B cell (primary cell): Measurements from ENCODE around the gene CORO2A. TPM values are rescaled to one million over a fixed set of nuclear protein-coding genes. Genes with fewer than 3 reads are reported as not detected.

Experiments used
- ATAC-seq: fragments of 200-7000 bp; cut with Tn5 transposase; one replicate; pipeline ENCODE4 v1.10.0; 2021; ENCODE audit warnings: low read depth, mild to moderate bottlenecking, moderate number of reproducible peaks, moderate library complexity
- CTCF ChIA-PET: fragments of 350-600 bp; sonication (Branson Sonifier 250); formaldehyde crosslinking; loops from one replicate; lab custom pipeline; 2021; ENCODE audit warnings: antibody characterized with exemption, inconsistent platforms; lab: Charles Lee
- POLR2A ChIA-PET: fragments of 350-600 bp; sonication (Branson Sonifier 250); formaldehyde crosslinking; loops from one replicate; lab custom pipeline; 2021; ENCODE audit warnings: antibody characterized with exemption; lab: Charles Lee
- DNase-seq: peaks from one replicate; pipeline ENCODE4 v3.0.0; 2013
- H2AFZ ChIP-seq: 2 replicates; pipeline ENCODE4 v1.6.1; 2012; ENCODE audit warnings: mild to moderate bottlenecking, low read depth, low read length; ENCODE audit not compliant: insufficient read depth, poor library complexity, severe bottlenecking
- H3K27ac ChIP-seq, 2 donors: 1 replicate in 1 of 2; 2 replicates in 1 of 2; pipeline ENCODE4 v1.5.1; 2012 to 2013; ENCODE audit warnings: low read length in 2 of 2, mild to moderate bottlenecking in 2 of 2, moderate library complexity in 1 of 2
- H3K27me3 ChIP-seq, 4 experiments: fragments of 200-600 bp in 1 of 4; sonication (generic) in 1 of 4; replicated peaks in 1 of 4; 1 replicate in 2 of 4; 2 replicates in 2 of 4; pipeline versions ENCODE4 v1.6.1 to v1.7.0; 2013 to 2016; ENCODE audit warnings: low read length in 3 of 4, mild to moderate bottlenecking in 2 of 4, mixed read lengths in 1 of 4, moderate library complexity in 1 of 4; ENCODE audit not compliant: insufficient read depth in 4 of 4, control insufficient read depth in 3 of 4; ENCODE audit errors: control extremely low read depth in 1 of 4
- H3K36me3 ChIP-seq, 2 experiments: replicated peaks in 1 of 2; 1 replicate in 1 of 2; 2 replicates in 1 of 2; pipeline versions ENCODE4 v1.6.1 to v1.7.1; 2013; ENCODE audit warnings: low read length in 1 of 2; ENCODE audit not compliant: insufficient read depth in 2 of 2, control insufficient read depth in 1 of 2; ENCODE audit errors: control extremely low read depth in 1 of 2, extremely low read depth in 1 of 2
- H3K4me1 ChIP-seq, 2 donors: fragments of 200-600 bp in 1 of 2; sonication (generic) in 1 of 2; 1 replicate in 1 of 2; 2 replicates in 1 of 2; pipeline versions ENCODE4 v1.5.1 to v1.6.1; 2013 to 2017; ENCODE audit warnings: low read length in 2 of 2; ENCODE audit not compliant: control insufficient read depth in 2 of 2, insufficient read depth in 2 of 2
- H3K4me2 ChIP-seq: replicated peaks from 2 replicates; pipeline ENCODE3; 2012; ENCODE audit warnings: mild to moderate bottlenecking, low read depth, low read length; ENCODE audit not compliant: poor library complexity, severe bottlenecking
- H3K4me3 ChIP-seq, 5 experiments: fragments of 200-600 bp in 1 of 5; sonication (generic) in 1 of 5; 1 replicate in 3 of 5; 2 replicates in 2 of 5; pipeline versions ENCODE4 v1.5.1 to v1.7.0; 2011 to 2016; ENCODE audit warnings: low read length in 4 of 5, mild to moderate bottlenecking in 4 of 5, low read depth in 2 of 5, control low read depth in 1 of 5, moderate library complexity in 1 of 5; ENCODE audit not compliant: insufficient read depth in 1 of 5; ENCODE audit errors: control extremely low read depth in 1 of 5, extremely low read depth in 1 of 5
- H3K79me2 ChIP-seq: fragments of 200-600 bp; sonication (generic); one replicate; pipeline ENCODE4 v1.6.0; 2016; ENCODE audit warnings: low read length; ENCODE audit not compliant: control insufficient read depth, insufficient read depth
- H3K9ac ChIP-seq: fragments of 200-600 bp; sonication (generic); 2 replicates; pipeline ENCODE4 v1.6.1; 2017; ENCODE audit warnings: mild to moderate bottlenecking, low read length, moderate library complexity
- H3K9me3 ChIP-seq, 3 donors: one replicate each; pipeline versions ENCODE4 v1.6.1 to v1.7.1; 2013; ENCODE audit warnings: low read length in 2 of 3; ENCODE audit not compliant: control insufficient read depth in 2 of 3, insufficient read depth in 1 of 3; ENCODE audit errors: control extremely low read depth in 1 of 3
- H4K20me1 ChIP-seq: 2 replicates; pipeline ENCODE4 v1.6.0; 2012; ENCODE audit warnings: mild to moderate bottlenecking, low read length; ENCODE audit not compliant: insufficient read depth, control insufficient read depth, poor library complexity, severe bottlenecking
- H3K27ac Mint-ChIP-seq: one replicate; pipeline ENCODE4 v1.8.0; 2021; ENCODE audit warnings: mixed read lengths
- H3K27me3 Mint-ChIP-seq: one replicate; pipeline ENCODE4 v1.8.0; 2021; ENCODE audit warnings: mixed read lengths
- H3K4me1 Mint-ChIP-seq: one replicate; pipeline ENCODE4 v1.8.0; 2021; ENCODE audit warnings: mixed read lengths
- H3K4me3 Mint-ChIP-seq: one replicate; pipeline ENCODE4 v1.8.0; 2021; ENCODE audit warnings: mixed read lengths
- H3K9me3 Mint-ChIP-seq: one replicate; pipeline ENCODE4 v1.8.0; 2022; ENCODE audit warnings: mixed read lengths; ENCODE audit not compliant: insufficient read depth
- EZH2 ChIP-seq: IDR thresholded peaks from 2 replicates; pipeline ENCODE4 v1.6.1; 2012; ENCODE audit warnings: borderline replicate concordance, low read depth, mild to moderate bottlenecking, moderate library complexity, low read length; ENCODE audit not compliant: insufficient read depth, poor library complexity, severe bottlenecking
- WGBS: methylation state at CpG from one replicate; pipeline ENCODE4 v1.1.5; 2013; ENCODE audit warnings: missing lambda C conversion rate; ENCODE audit not compliant: insufficient coverage; 5-methylcytosine and 5-hydroxymethylcytosine counted together
- intact Hi-C: fragments of 100-400 bp; cut with micrococcal nuclease; formaldehyde crosslinking; loops from one replicate; pipeline ENCODE4 v1.10.0; 2022
- polyA plus RNA-seq: library from polyadenylated mRNA; depleted of rRNA; stranded (reverse); fragments of >200 nt; gene quantifications from 2 replicates; pipeline ENCODE4 v1.2.3, GENCODE V29; 2012
- total RNA-seq, 2 donors: library from RNA; stranded (reverse); fragments of 120-200 nt in 1 of 2; gene quantifications; 1 replicate in 1 of 2; 2 replicates in 1 of 2; pipeline versions ENCODE4 v1.2.3 to v1.2.4, GENCODE V29; 2013 to 2022
- TF ChIP-seq, protein P1 (sequence below): fragments of 200-600 bp; IDR thresholded peaks from one replicate; pipeline ENCODE4 v1.8.0; 2022; ENCODE audit warnings: antibody characterized with exemption, mild to moderate bottlenecking

Gene CORO2A
- total and polyA plus RNA-seq, 2 donors (not counting 1 experiment from before 2014, with no cell fraction given), result 1.1 to 2.0 TPM

DNA sequence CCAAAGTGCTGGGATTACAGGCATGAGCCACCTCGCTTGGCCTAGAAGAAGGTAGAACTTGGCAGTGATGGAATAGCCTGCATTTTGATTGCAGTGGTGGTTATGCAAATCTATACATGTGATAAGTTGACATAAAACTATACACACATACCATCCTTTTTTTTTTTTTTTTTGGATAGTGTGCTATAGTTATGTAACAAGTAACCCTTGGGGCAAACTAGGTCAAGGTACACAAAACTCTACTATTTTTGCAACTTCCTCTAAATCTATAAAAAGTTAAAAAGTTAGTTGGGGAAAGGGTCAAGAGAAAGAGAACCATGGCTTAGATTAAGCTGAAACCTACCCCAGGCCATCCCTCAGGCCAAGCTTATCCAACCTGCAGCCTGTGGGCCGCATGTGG, 84.5 kb downstream of the CORO2A start:
- ChIA-PET POLR2A (interaction anchor here (0.7 to 2.4 kb wide), 8 partner anchors 11 to 719 kb away, joined by 3 to 24 read pairs (median 5); partner anchors contain the start of gene TRIM14), CTCF (interaction anchor here (1.0 to 2.3 kb wide), 6 partner anchors 10 to 186 kb away, joined by 3 to 11 read pairs (median 6); partner anchors contain the start of genes TRIM14 and TRMO)
- DNase-seq (peak; percentile 73), ATAC-seq (peak; percentile 15)
- Histone ChIP-seq H3K79me2 (peaks cover 25% of the 10 kb centered on the region), H3K9ac (peak overlapping the region; percentile 3), H3K27me3 (no peaks in the 10 kb centered on the region), H3K4me1 (peaks cover 64 to 71% of the 10 kb centered on the region in 2 donors), H3K9me3 (no peaks in the 10 kb centered on the region), H3K27ac (peak overlapping the region; percentile 87 to 91), H4K20me1 (no peaks in the 10 kb centered on the region), H3K36me3 (peaks cover 1 to 7% of the 10 kb centered on the region in 2 experiments), H2AFZ (no peak overlapping the region), H3K4me2 (peak overlapping the region; percentile 45), H3K4me3 (peak overlapping the region in 1 of 5 experiments; percentile 18)
- Mint-ChIP-seq H3K27ac (peak overlapping the region; percentile 100), H3K4me1 (peaks cover 62% of the 10 kb centered on the region), H3K27me3 (no peaks in the 10 kb centered on the region), H3K4me3 (peak overlapping the region; percentile 88), H3K9me3 (no peaks in the 10 kb centered on the region)
- no CpG with 5 or more reads among the region's 2 CpGs for WGBS
- TF ChIP-seq EZH2, result no peak
- TF ChIP-seq, protein P1, sequence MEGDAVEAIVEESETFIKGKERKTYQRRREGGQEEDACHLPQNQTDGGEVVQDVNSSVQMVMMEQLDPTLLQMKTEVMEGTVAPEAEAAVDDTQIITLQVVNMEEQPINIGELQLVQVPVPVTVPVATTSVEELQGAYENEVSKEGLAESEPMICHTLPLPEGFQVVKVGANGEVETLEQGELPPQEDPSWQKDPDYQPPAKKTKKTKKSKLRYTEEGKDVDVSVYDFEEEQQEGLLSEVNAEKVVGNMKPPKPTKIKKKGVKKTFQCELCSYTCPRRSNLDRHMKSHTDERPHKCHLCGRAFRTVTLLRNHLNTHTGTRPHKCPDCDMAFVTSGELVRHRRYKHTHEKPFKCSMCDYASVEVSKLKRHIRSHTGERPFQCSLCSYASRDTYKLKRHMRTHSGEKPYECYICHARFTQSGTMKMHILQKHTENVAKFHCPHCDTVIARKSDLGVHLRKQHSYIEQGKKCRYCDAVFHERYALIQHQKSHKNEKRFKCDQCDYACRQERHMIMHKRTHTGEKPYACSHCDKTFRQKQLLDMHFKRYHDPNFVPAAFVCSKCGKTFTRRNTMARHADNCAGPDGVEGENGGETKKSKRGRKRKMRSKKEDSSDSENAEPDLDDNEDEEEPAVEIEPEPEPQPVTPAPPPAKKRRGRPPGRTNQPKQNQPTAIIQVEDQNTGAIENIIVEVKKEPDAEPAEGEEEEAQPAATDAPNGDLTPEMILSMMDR, result no peak
- intact Hi-C loops, result loop anchor here (1.0 to 10.0 kb wide), 5 partner anchors 10 to 1693 kb away; partner anchors contain the start of genes TRMO and ZNF367

DNA sequence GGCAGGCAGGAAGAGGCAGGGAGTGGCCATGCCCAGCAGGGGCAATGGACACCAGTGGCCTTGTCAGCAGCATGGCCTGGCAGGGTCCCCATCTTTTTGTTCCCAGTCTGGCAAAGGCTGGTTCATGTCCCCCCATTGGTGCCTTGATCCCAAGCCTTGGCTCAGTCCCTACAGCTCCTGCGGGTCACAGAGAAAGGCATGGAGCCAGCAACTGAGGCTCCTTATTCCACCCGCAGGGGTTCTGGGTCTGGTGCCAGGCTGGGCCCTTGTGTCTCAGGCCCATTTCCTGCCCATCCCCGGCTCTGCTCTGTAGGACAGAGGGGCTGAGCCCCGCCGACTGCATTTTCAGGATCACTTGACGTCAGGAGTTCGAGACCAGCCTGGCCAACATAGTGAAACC, 87.4 kb downstream of the CORO2A start:
- Histone ChIP-seq H3K36me3 (peaks cover 1 to 7% of the 10 kb centered on the region in 2 experiments), H3K79me2 (peaks cover 20% of the 10 kb centered on the region), H3K9ac (no peak overlapping the region), H3K4me3 (no peak overlapping the region), H2AFZ (peak overlapping the region; percentile 67), H3K9me3 (no peaks in the 10 kb centered on the region), H3K4me2 (peak overlapping the region; percentile 41), H3K27me3 (no peaks in the 10 kb centered on the region), H3K27ac (peak overlapping the region; percentile 72 to 87), H3K4me1 (peaks cover 85 to 95% of the 10 kb centered on the region in 2 donors), H4K20me1 (no peaks in the 10 kb centered on the region)
- H3K4me3 Mint-ChIP-seq, result no peak overlapping the region
- no peaks in the 10 kb centered on the region for H3K9me3 Mint-ChIP-seq
- TF ChIP-seq EZH2, result no peak
- TF ChIP-seq, protein P1, result no peak
- no peaks in the 10 kb centered on the region for H3K27me3 Mint-ChIP-seq
- DNase-seq, result no peak
- ChIA-PET CTCF (interaction anchor here (2.3 to 2.9 kb wide), 2 partner anchors 13 to 31 kb away, joined by 10 to 17 read pairs; partner anchors contain the start of gene TRIM14), POLR2A (no interaction called here)
- no peak for ATAC-seq
- 94% methylated on average over 7 of the region's 7 CpGs for WGBS
- H3K27ac Mint-ChIP-seq, result peak overlapping the region; percentile 95
- intact Hi-C loops, result loop anchor here (5.0 to 10.0 kb wide), 2 partner anchors 183 to 1690 kb away; partner anchors contain the start of genes TRMO and ZNF367
- H3K4me1 Mint-ChIP-seq, result peaks cover 84% of the 10 kb centered on the region
